Fibroblast of upper back skin (primary cell): ENCODE results near the gene NEK7.

ENCODE experiments used
- DNase-seq: peaks from one replicate; pipeline ENCODE4 v3.0.0-alpha.2; 2013

The NEK7 gene

DNA sequence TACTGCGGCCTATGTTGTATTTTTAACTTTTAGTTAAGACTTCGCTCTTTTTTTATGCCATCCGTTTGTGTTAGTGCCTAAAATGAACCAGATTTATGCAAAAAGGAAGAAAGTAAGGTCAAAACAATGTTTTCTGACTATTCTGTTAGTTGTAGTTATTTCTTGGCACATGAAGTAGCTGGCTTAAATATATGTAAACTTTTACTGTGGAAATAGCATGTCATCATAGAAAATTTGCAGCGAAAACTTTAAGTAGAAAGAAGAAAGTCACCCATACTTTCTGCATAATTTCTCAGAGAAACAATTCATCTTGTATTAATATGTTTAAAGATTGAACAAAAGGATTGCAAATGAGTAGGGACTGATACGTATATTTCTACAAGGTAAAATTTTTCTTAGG lies 106.4 kb downstream of the NEK7 start:
- DNase-seq: no peak

GRCh38 chr1:198264282-198264681 lies 107.5 kb downstream of the NEK7 start:
- no peak for DNase-seq

DNA sequence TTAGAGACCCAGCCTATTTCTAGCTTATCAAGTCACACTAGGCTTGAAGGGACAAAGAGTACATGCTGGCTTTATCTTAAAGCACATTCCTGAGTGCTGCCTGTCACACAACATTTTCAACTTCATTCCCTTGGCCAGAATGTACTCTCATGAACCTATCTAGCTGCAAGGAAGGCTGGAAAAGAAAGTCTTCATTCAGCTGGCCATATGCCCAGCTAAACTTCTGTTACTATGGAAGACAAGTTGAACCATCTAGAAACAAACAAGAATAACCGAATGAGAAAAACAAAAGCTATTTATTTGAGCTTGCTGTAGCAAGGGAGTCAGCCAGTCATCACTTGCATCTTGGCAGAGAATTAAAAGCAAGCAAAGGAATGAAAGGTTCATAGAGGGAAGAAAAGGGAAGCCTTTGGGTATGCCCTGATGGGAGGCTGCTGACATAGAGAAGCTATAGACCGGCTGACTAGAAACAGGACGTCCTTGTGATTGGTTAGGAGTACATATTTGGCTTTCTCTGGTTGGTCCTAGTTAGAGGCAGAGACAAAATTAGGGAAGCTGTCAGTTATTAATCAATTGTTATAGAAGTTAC lies 108.4 kb downstream of the NEK7 start:
- DNase-seq: peak; percentile 28

GRCh38 chr1:198267056-198267455 lies 110.3 kb downstream of the NEK7 start:
- no peak for DNase-seq

GRCh38 chr1:198267921-198268320 lies 111.1 kb downstream of the NEK7 start:
- peak; percentile 87 for DNase-seq

DNA sequence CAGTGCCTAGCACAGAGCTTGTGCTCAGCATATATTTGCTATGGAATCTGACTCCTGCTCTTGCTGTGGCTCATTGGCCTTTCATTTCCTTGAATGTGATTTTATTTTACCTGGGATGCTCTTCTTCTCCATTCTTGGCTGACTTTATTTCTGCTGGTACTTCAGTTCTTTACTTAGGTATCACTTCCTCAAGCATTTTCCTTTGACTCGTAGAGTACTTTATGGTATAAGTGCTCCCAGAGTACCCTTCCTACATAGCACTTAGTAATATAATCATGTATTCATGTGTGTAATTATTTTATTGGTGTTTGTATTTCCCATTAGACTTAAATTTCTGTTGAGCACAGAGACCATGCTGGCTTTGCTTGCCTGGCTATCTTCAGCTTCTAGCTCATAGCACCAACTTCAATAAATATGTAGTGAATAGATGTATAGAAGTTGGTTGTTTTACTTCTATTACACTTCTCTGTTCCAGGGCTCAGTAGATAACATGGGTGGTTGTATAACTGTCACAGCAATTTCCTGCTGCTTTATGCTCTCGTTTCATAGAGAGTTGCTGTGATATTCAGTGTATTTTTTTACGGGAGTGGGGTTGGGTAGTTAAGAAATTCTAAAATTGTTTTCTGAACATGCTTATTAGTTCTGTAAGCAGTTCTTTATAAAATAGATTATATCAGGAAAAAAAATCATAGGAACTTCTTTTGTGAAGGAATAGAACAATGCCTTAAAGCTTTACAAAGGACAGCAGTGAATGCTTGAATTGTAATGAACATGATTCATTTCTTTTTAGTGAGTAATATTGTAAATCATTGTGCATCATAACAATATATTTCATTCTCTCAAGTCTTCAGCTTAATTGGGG lies 112.2 kb downstream of the NEK7 start:
- no peak for DNase-seq

DNA sequence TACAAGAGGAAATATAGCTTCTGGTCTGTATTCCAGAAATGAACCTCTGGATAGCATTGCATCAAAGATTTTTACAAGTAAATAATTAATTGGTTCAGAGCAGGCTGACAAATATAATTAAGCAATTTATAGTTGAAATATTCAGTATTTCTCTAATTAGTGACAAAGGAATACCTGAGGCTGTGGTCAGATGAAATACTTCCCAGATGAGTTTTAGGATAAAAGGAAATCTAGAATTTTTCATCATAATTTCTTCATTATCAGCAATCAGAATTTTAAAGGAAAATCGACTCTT lies 112.8 kb downstream of the NEK7 start:
- no peak for DNase-seq

GRCh38 chr1:198270273-198270828 lies 113.6 kb downstream of the NEK7 start:
- DNase-seq: no peak

GRCh38 chr1:198271467-198271866 lies 114.7 kb downstream of the NEK7 start:
- no peak for DNase-seq

- DNase-seq: no peak
Measured at GRCh38 chr1:198272492-198272891, 115.7 kb downstream of the NEK7 start.

DNA sequence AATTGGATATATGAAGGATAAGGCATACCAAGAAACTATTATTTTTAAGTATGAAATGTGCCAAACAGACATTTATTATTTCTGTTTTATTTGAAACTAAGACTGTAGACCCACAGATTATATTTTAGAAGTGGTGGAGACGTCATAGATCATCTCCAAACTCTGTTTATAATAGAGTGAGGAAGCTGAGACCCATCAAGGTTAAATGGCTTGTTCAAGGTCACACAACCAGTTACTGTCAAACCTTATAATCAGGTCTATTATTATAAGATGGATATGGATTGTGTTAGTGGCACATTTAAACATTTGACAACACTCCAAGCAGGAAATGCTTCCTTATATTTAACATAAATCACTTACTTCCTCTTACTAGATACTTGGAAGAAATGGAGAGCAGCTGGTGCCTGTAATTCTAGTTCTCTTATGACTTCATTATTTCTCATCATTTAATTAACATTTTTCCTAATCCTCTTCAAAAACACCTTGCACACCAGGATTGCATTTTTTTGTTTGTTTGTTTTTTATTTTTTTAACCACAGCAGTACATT lies 117.0 kb downstream of the NEK7 start:
- no peak for DNase-seq

DNA sequence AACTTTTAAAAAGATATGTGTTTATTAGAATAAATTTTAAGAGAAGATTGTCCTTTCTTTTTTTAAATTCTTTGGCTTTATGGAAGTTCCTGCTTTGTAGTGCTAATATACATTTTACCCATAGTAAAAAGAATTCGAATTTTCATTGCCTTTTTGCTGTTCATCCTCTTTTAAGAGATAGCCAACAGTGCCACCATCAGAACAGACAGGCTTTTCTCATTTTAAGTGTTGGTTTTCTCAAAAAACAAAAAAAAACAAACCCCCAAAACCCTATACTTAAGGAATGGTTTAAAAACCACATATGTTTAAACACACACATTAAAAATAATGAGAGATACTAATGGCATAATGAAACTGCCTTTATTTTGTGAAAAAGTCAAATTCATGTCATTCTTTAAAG lies 118.8 kb downstream of the NEK7 start:
- no peak for DNase-seq

GRCh38 chr1:198276241-198276640 lies 119.4 kb downstream of the NEK7 start:
- DNase-seq: no peak

GRCh38 chr1:198278943-198279342 lies 122.1 kb downstream of the NEK7 start:
- no peak for DNase-seq

DNA sequence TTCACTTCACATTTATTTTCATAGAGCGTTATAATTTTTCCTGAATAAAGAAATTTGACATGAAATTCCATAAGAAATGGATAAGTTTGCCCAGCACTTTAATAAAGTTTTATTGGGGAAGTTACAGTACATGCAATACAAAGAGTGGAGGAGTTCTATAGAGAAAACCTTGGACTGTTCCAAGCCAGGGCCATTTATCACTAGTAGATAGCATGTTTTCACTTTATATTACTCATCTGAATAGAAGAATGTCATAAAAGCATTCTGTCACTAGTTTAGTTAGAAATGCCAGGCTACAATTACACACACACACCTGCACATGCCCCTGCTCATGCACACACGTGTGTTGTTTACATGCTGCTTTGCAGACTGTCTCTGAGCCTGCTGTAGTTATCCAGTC lies 123.3 kb downstream of the NEK7 start:
- DNase-seq: no peak

DNA sequence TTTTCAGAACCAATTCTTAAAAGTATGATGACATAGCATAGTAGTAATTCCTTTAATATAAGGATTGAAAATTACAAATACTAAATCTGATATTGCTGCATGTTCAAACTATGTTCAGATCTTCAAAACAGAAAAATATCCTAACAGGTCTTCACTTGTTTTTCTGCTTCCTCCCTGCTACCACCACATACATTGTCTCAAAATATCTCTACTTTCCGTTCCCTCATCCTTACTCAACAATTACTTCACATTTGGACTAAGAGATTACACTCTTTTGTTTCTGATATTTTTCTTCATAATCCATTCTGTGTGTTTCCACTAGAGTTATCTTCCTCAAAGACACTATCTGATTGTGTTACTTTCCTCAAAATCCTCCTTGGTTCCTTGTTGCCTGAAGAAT lies 125.1 kb downstream of the NEK7 start:
- no peak for DNase-seq

GRCh38 chr1:198283222-198283621 lies 126.4 kb downstream of the NEK7 start:
- no peak for DNase-seq

DNA sequence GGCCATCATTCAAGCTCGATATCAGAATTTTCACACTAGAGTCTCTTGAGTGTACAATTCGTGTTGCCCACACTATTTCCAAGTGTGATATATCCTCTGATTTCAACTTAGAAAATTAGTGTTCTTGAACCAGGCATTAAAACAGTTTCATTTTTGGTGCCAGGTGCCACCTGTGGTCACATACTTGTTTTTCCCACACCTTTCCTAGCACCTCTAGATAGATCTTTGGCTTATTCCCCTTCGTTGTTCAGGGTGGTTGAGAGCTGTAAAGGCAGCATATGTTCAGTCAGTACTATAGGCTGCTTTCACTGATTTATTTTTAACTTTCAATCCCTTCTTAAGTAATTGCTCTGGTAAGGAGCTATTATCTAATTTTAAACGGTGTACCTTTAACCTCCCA lies 131.1 kb downstream of the NEK7 start:
- DNase-seq: no peak

DNA sequence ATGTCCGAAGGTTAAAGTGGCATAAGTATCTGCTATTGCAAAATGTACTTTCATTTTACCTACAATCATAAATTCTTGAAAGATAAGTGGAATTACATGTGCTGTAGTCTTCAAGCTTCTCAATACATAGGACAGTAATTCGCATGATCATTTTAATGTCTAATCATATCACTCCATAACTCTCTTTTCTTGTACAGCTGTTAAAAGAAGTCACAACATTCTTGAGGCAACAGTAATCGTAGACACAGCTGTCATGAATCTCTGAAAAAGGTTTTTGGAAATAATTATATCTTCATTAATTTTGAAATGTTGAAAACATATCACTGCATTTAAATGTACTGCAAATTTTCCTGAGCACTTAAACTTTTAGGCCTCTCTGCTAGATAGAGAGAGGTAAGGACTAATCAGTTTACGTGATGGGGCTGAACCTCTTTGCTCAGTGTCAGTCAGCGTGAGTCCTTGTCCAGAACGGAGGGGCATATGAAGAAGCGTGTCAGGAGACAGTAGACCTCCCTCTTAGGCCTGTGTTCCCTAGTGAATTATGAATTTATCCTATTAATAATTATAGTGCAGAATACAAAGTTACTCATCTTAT lies 133.4 kb downstream of the NEK7 start:
- no peak for DNase-seq

DNA sequence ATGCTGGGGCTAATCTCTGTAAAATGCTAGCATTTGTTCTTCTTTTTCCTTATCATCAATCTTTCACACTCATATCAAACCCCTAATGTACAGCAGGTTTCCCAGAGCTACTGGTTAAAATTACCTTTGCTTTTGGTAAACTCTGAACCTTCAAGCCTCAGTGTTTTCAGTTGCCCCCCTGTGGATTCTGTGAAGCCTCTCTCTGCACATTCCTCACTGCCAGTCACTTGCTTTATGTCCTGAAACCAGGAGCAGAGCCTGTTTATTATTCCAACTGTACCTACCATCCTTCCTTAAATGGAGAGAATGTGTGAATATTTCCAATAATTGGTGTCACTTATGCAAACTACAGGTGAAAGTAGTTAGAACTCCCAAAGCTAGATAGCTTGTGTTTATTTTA lies 134.2 kb downstream of the NEK7 start:
- no peak for DNase-seq

- DNase-seq: no peak
Measured at GRCh38 chr1:198291924-198292323, 135.1 kb downstream of the NEK7 start.

GRCh38 chr1:198295225-198295624 lies 138.4 kb downstream of the NEK7 start:
- DNase-seq: no peak

GRCh38 chr1:198295971-198296370 lies 139.2 kb downstream of the NEK7 start:
- DNase-seq: no peak

- DNase-seq: no peak
Measured at GRCh38 chr1:198297281-198297680, 140.5 kb downstream of the NEK7 start.
